Activated CD8-positive, alpha-beta T cell treated with anti-CD3 and anti-CD28 coated beads for 36 hours (primary cell): ENCODE data around the gene PLCH1. TPM values are rescaled to one million over a fixed set of nuclear protein-coding genes. Genes with fewer than 3 reads are reported as not detected.

Source experiments
- ATAC-seq: fragments of 200-7000 bp; cut with Tn5 transposase; one replicate; pipeline ENCODE4 v1.10.0; 2021; ENCODE audit warnings: mild to moderate bottlenecking, moderate library complexity
- CTCF ChIA-PET: fragments of 350-600 bp; sonication (Branson Sonifier 250); formaldehyde crosslinking; loops from one replicate; lab custom pipeline; 2021; ENCODE audit warnings: antibody characterized with exemption; lab: Charles Lee
- POLR2A ChIA-PET: fragments of 350-600 bp; sonication (Branson Sonifier 250); formaldehyde crosslinking; loops from one replicate; lab custom pipeline; 2021; ENCODE audit warnings: antibody characterized with exemption; lab: Charles Lee
- DNase-seq: peaks from one replicate; pipeline ENCODE4 v3.0.0-alpha.2; 2020
- H3K27ac Mint-ChIP-seq: one replicate; pipeline ENCODE4 v1.8.0; 2021; ENCODE audit warnings: mild to moderate bottlenecking, mixed read lengths
- H3K27me3 Mint-ChIP-seq: one replicate; pipeline ENCODE4 v1.8.0; 2021; ENCODE audit warnings: mixed read lengths
- H3K36me3 Mint-ChIP-seq: one replicate; pipeline ENCODE4 v1.8.0; 2021; ENCODE audit warnings: low read depth, mixed read lengths
- H3K4me1 Mint-ChIP-seq: one replicate; pipeline ENCODE4 v1.8.0; 2021; ENCODE audit warnings: low read depth, mixed read lengths
- H3K4me3 Mint-ChIP-seq: one replicate; pipeline ENCODE4 v1.8.0; 2021; ENCODE audit warnings: mild to moderate bottlenecking, moderate library complexity, mixed read lengths
- H3K9me3 Mint-ChIP-seq: one replicate; pipeline ENCODE4 v1.8.0; 2021; ENCODE audit warnings: mixed read lengths
- CTCF ChIP-seq: fragments of 200-600 bp; IDR thresholded peaks from one replicate; pipeline ENCODE4 v1.8.0; 2022; ENCODE audit warnings: antibody characterized with exemption, mild to moderate bottlenecking
- intact Hi-C: fragments of 100-400 bp; cut with micrococcal nuclease; formaldehyde crosslinking; loops from one replicate; pipeline ENCODE4 v1.10.0; 2022
- total RNA-seq, 2 experiments: library from RNA; stranded (reverse); gene quantifications; one replicate each; pipeline ENCODE4 v1.2.3, GENCODE V29; 2021

Gene PLCH1
- total RNA-seq, 2 experiments from 2014 or later, result 0.20 to 0.32 TPM

GRCh38 chr3:155651489-155652218 is 93.2 kb downstream of the PLCH1 start:
- Mint-ChIP-seq H3K9me3 (no peaks in the 10 kb centered on the region), H3K4me1 (no peaks in the 10 kb centered on the region), H3K27me3 (no peaks in the 10 kb centered on the region), H3K36me3 (no peaks in the 10 kb centered on the region), H3K4me3 (no peak overlapping the region), H3K27ac (no peak overlapping the region)
- TF ChIP-seq CTCF, result no peak
- CTCF ChIA-PET, result no interaction called here
- DNase-seq, result no peak
- ATAC-seq, result no peak
- intact Hi-C loops, result no loop called here
- POLR2A ChIA-PET, result no interaction called here

DNA sequence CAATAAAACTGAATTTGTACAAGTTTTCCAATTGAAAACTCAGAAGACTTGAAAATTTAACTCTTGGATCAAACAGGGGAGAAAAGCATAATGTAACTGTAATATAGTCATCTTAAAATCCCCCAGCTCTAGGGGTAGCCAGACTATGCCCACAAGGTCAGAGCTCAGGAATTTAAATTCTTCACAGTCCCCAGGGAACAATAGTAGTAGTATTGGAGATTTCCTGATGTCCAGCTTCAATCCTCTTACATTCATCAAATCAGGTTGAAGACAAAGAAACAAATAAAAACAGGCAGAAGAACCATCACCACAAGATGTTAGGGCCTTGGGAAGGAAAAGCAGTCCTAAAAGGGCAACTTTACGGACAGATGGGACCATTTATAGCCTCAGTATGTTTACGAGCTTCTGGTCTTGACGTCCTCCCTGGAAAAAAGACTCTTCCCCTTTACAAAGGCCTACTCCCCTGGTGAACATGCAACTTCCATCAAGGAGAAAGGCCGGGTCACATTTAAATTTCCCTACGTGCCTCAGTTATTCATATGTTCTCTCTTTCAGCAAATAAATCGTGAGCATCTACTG is 96.8 kb downstream of the PLCH1 start:
- H3K4me3 Mint-ChIP-seq, result no peak overlapping the region
- H3K4me1 Mint-ChIP-seq, result no peaks in the 10 kb centered on the region
- TF ChIP-seq CTCF, result no peak
- ATAC-seq (no peak), DNase-seq (no peak)
- ChIA-PET POLR2A (no interaction called here), CTCF (interaction anchor here (1.5 kb wide), 1 partner anchor 14 kb away, joined by 3 read pairs; no protein-coding TSS in a partner anchor)
- intact Hi-C loops, result no loop called here
- H3K27me3 Mint-ChIP-seq, result no peaks in the 10 kb centered on the region
- no peaks in the 10 kb centered on the region for H3K36me3 Mint-ChIP-seq
- no peaks in the 10 kb centered on the region for H3K9me3 Mint-ChIP-seq
- H3K27ac Mint-ChIP-seq, result no peak overlapping the region

DNA sequence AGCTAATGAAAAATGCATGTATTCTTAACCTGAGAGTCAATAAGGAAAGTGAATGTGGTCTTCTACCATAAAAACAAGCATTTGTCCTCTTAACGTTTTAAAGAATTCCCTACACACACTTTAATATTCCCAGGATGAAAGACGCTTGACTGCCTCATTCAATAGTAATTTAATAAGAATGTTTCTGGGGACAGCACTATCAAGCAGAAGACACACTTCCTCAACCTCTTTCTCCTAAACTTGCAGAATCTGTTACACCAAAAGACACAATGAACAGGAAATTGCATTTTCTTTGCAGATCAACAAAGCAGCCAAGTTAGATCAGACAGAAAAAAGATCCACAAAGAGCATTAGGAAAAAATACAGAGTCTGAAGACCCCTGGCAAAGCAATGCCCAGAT is 97.7 kb downstream of the PLCH1 start:
- POLR2A ChIA-PET, result no interaction called here
- Mint-ChIP-seq H3K27ac (no peak overlapping the region), H3K4me1 (no peaks in the 10 kb centered on the region), H3K36me3 (no peaks in the 10 kb centered on the region), H3K27me3 (no peaks in the 10 kb centered on the region), H3K4me3 (no peak overlapping the region), H3K9me3 (no peaks in the 10 kb centered on the region)
- no peak for TF ChIP-seq CTCF
- CTCF ChIA-PET, result interaction anchor here (1.5 kb wide), 1 partner anchor 15 kb away, joined by 3 read pairs; no protein-coding TSS in a partner anchor
- ATAC-seq (no peak), DNase-seq (no peak)
- intact Hi-C loops, result no loop called here

DNA sequence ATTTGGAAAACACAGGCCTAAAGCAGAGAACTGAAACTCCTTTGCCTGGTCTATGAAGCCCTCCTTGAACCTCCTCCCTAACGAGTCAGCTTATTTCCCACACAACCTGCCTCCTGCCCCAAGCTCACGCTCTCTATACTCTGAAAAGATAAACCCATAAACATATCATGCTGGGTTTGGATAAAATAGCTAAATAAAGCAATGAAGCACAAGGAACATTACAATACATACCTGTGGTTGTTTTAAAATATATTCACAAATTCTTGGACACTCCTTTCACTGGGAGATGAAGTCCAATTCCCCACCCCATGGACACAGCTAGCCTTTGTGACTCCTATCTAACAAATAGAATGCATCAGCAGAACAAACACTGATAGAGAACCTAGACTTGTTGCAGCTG is 98.2 kb downstream of the PLCH1 start:
- ATAC-seq, result no peak
- TF ChIP-seq CTCF, result no peak
- H3K36me3 Mint-ChIP-seq, result no peaks in the 10 kb centered on the region
- H3K27ac Mint-ChIP-seq, result no peak overlapping the region
- H3K27me3 Mint-ChIP-seq, result no peaks in the 10 kb centered on the region
- intact Hi-C loops, result no loop called here
- H3K4me1 Mint-ChIP-seq, result no peaks in the 10 kb centered on the region
- no peak for DNase-seq
- POLR2A ChIA-PET, result no interaction called here
- CTCF ChIA-PET, result interaction anchor here (1.5 kb wide), 1 partner anchor 15 kb away, joined by 3 read pairs; no protein-coding TSS in a partner anchor
- H3K9me3 Mint-ChIP-seq, result no peaks in the 10 kb centered on the region
- no peak overlapping the region for H3K4me3 Mint-ChIP-seq

DNA sequence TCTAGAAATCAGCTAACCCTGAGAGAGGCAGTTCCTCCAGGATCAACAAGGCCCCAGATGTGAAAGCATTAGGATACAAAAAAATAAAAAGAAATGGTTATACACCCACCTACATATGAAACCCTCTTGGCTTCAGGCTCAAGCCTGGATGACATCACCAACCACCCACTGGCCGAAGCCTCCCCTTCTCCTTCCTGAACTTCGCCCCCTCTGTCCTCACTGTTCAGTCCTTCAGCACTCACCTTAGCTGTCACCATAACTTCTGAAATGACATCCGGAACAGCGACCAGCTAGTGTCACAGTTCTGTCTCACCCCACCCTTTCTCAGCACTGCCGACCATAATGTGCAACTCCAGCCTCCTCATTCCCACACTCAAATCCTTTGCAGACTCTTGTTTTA is 98.7 kb downstream of the PLCH1 start:
- intact Hi-C loops, result no loop called here

More for the DNA sequence above, 98.7 kb downstream of the PLCH1 start:
- CTCF ChIA-PET, result no interaction called here
- Mint-ChIP-seq H3K27me3 (no peaks in the 10 kb centered on the region), H3K9me3 (no peaks in the 10 kb centered on the region), H3K36me3 (no peaks in the 10 kb centered on the region), H3K4me1 (no peaks in the 10 kb centered on the region), H3K4me3 (no peak overlapping the region), H3K27ac (no peak overlapping the region)
- ATAC-seq (no peak), DNase-seq (no peak)
- no peak for TF ChIP-seq CTCF
- POLR2A ChIA-PET, result no interaction called here
